Nephron progenitor cell (in vitro differentiated cells): Measurements from ENCODE around the gene CRADD.

Experiments
- DNase-seq: peaks from one replicate; pipeline ENCODE4 v3.0.0; 2021
- H3K27ac Mint-ChIP-seq: 2 replicates; pipeline ENCODE4 v1.8.0; 2021; ENCODE audit warnings: mild to moderate bottlenecking, moderate library complexity, mixed read lengths
- H3K27me3 Mint-ChIP-seq: 2 replicates; pipeline ENCODE4 v1.8.0; 2021; ENCODE audit warnings: mild to moderate bottlenecking, low read depth, mixed read lengths; ENCODE audit not compliant: poor library complexity
- H3K36me3 Mint-ChIP-seq: 2 replicates; pipeline ENCODE4 v1.8.0; 2021; ENCODE audit warnings: low read depth, mixed read lengths
- H3K4me1 Mint-ChIP-seq: 2 replicates; pipeline ENCODE4 v1.8.0; 2021; ENCODE audit warnings: mixed read lengths
- H3K4me3 Mint-ChIP-seq: 2 replicates; pipeline ENCODE4 v1.8.0; 2021; ENCODE audit warnings: mild to moderate bottlenecking, moderate library complexity, mixed read lengths
- H3K9me3 Mint-ChIP-seq: 2 replicates; pipeline ENCODE4 v1.8.0; 2021; ENCODE audit warnings: mild to moderate bottlenecking, moderate library complexity, mixed read lengths
- TF ChIP-seq, protein P1 (sequence below): fragments of 200-600 bp; sonication (generic); IDR thresholded peaks from 2 replicates; pipeline ENCODE4 v1.5.0; 2021; ENCODE audit warnings: antibody characterized with exemption

CRADD gene

DNA sequence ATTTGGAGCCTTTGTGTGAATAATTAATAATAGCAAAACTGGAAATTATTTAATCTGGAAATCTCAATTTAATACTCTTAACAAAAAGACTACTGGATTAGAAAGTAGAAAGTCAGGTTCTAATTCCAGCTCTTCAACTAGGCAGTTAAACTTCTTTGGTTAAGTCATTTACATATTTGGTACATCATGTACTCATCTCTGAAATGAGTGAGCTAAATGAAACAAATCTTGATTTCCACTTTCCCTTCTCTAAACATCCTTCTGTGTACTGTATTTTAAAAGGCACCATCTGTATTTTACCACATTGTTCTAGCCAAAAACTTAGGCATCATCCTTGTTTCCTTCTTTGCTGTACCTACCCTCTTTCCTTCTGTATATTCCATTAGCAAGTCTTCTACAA is 26.9 kb downstream of the CRADD start:
- Mint-ChIP-seq H3K4me1 (peaks cover 15% of the 10 kb centered on the region), H3K36me3 (no peaks in the 10 kb centered on the region), H3K9me3 (peaks cover 6% of the 10 kb centered on the region), H3K4me3 (no peak overlapping the region), H3K27me3 (peaks cover 4% of the 10 kb centered on the region), H3K27ac (no peak overlapping the region)
- TF ChIP-seq, protein P1, sequence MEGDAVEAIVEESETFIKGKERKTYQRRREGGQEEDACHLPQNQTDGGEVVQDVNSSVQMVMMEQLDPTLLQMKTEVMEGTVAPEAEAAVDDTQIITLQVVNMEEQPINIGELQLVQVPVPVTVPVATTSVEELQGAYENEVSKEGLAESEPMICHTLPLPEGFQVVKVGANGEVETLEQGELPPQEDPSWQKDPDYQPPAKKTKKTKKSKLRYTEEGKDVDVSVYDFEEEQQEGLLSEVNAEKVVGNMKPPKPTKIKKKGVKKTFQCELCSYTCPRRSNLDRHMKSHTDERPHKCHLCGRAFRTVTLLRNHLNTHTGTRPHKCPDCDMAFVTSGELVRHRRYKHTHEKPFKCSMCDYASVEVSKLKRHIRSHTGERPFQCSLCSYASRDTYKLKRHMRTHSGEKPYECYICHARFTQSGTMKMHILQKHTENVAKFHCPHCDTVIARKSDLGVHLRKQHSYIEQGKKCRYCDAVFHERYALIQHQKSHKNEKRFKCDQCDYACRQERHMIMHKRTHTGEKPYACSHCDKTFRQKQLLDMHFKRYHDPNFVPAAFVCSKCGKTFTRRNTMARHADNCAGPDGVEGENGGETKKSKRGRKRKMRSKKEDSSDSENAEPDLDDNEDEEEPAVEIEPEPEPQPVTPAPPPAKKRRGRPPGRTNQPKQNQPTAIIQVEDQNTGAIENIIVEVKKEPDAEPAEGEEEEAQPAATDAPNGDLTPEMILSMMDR, result no peak
- DNase-seq, result no peak

- Mint-ChIP-seq H3K4me3 (no peak overlapping the region), H3K4me1 (peaks cover 10% of the 10 kb centered on the region), H3K36me3 (peaks cover 5% of the 10 kb centered on the region), H3K27me3 (peaks cover 4% of the 10 kb centered on the region), H3K9me3 (peaks cover 11% of the 10 kb centered on the region), H3K27ac (no peak overlapping the region)
- DNase-seq, result no peak
- TF ChIP-seq, protein P1, result no peak
Observed at GRCh38 chr12:93704625-93705024, 27.4 kb downstream of the CRADD start.

DNA sequence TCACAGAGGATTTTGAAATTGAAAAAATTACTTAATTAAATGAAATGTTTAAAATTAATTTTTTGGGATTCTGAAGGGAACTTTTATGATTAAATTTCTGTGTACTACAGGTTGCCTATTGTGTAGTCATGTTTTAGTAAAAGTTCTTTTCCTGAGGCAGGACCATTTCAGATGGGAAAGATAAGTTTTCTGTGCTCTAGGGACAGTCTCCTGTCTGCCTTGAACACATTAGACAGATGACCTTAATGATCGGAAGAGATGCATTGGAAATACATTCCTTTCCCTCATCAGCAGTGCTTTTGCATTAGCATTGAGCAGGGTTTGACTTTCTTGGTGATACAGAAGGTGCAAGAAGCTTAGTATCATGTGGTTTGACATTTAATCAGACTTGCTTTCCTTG is 28.1 kb downstream of the CRADD start:
- Mint-ChIP-seq H3K27me3 (peaks cover 4% of the 10 kb centered on the region), H3K4me1 (peaks cover 6% of the 10 kb centered on the region), H3K27ac (no peak overlapping the region), H3K9me3 (peaks cover 17% of the 10 kb centered on the region), H3K36me3 (peaks cover 9% of the 10 kb centered on the region), H3K4me3 (no peak overlapping the region)
- DNase-seq, result no peak
- TF ChIP-seq, protein P1, result no peak

- Mint-ChIP-seq H3K9me3 (peaks cover 22% of the 10 kb centered on the region), H3K36me3 (peaks cover 9% of the 10 kb centered on the region), H3K4me1 (peaks cover 9% of the 10 kb centered on the region), H3K4me3 (no peak overlapping the region), H3K27ac (no peak overlapping the region), H3K27me3 (peaks cover 4% of the 10 kb centered on the region)
- TF ChIP-seq, protein P1, result no peak
- DNase-seq, result no peak
Observed at GRCh38 chr12:93706387-93706786, 29.2 kb downstream of the CRADD start.

DNA sequence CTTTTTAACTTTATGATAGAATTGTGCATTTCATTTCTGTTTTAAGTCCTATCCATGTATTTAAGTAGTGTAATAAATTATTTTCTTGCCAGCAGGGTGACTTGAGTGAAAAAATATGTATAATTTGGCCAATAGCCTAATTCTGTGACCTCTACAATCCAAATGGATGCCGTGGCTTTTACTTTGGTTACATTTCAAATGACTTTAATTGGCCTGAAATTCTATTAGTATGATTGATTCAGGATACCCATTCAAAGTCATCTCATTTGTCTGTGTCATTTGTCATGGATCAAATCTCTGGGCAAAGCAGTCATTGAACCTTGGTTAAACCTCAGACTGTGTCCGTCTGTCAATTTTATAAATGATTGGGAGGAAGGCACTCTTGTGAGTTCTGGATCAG is 29.6 kb downstream of the CRADD start:
- H3K27me3 Mint-ChIP-seq, result peaks cover 4% of the 10 kb centered on the region
- H3K27ac Mint-ChIP-seq, result no peak overlapping the region
- TF ChIP-seq, protein P1, result no peak
- peaks cover 9% of the 10 kb centered on the region for H3K36me3 Mint-ChIP-seq
- peaks cover 13% of the 10 kb centered on the region for H3K4me1 Mint-ChIP-seq
- H3K4me3 Mint-ChIP-seq, result no peak overlapping the region
- peaks cover 25% of the 10 kb centered on the region for H3K9me3 Mint-ChIP-seq
- DNase-seq, result no peak

- H3K27me3 Mint-ChIP-seq, result peaks cover 4% of the 10 kb centered on the region
Observed at GRCh38 chr12:93707836-93708235, 30.7 kb downstream of the CRADD start.

More at GRCh38 chr12:93707836-93708235, 30.7 kb downstream of the CRADD start:
- no peak for DNase-seq
- TF ChIP-seq, protein P1, result no peak
- H3K27ac Mint-ChIP-seq, result no peak overlapping the region
- H3K9me3 Mint-ChIP-seq, result peaks cover 25% of the 10 kb centered on the region
- H3K36me3 Mint-ChIP-seq, result peaks cover 9% of the 10 kb centered on the region
- peaks cover 22% of the 10 kb centered on the region for H3K4me1 Mint-ChIP-seq
- H3K4me3 Mint-ChIP-seq, result no peak overlapping the region
